ENCODE measurements around the gene DNAJC5.
A peak's percentile ranks its signal among the peaks of the same experiment; 100 is the strongest.

The DNAJC5 gene

DNA sequence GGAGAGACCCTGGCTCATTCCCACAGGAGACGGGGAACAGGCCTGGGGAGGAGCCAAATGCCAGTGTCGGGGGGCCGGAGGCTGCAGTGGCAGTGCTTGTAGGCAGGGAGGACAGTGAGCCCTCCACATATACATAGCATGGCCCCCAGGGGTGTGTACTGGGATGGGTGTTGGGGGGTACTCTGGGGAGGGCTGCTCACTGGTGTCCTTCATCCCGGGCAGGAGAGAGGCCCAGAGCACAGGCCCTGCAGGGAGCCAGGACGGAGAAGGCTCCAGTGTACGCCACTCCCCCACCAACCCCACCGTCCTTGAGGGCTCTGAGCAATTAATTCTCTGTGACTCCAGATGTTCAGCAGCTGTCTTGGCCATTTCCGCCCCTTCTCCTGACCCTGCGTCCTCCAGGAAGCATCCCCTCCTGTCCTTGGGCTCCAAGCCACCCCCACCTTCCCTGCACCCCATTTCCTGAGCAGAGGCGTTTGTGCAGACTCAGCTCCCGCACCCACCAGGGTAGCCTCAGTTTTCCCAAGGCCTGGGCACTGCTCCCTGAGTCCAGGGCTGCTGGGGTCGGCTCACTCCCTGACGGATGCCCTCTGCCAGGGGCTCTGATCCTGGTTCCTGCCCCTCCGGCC is 37.0 kb upstream of the DNAJC5 start:
- peak; percentile 76 for DNase-seq (ENCODE audit: low read depth)
- TF ChIP-seq, protein P1, sequence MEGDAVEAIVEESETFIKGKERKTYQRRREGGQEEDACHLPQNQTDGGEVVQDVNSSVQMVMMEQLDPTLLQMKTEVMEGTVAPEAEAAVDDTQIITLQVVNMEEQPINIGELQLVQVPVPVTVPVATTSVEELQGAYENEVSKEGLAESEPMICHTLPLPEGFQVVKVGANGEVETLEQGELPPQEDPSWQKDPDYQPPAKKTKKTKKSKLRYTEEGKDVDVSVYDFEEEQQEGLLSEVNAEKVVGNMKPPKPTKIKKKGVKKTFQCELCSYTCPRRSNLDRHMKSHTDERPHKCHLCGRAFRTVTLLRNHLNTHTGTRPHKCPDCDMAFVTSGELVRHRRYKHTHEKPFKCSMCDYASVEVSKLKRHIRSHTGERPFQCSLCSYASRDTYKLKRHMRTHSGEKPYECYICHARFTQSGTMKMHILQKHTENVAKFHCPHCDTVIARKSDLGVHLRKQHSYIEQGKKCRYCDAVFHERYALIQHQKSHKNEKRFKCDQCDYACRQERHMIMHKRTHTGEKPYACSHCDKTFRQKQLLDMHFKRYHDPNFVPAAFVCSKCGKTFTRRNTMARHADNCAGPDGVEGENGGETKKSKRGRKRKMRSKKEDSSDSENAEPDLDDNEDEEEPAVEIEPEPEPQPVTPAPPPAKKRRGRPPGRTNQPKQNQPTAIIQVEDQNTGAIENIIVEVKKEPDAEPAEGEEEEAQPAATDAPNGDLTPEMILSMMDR (conservative IDR thresholded peaks at IDR 0.05; ENCODE audit: low read depth, low read length), result no peak
- no peak overlapping the region for H3K4me3 ChIP-seq (ENCODE audit: low read depth, low read length)

GRCh38 chr20:63858393-63859165 is 36.3 kb upstream of the DNAJC5 start:
- peak overlapping the region; percentile 8 for H3K4me3 ChIP-seq (ENCODE audit: low read depth, low read length)
- peak; percentile 94 for DNase-seq (ENCODE audit: low read depth)
- TF ChIP-seq, protein P1 (conservative IDR thresholded peaks at IDR 0.05; ENCODE audit: low read depth, low read length), result peak; percentile 79

DNA sequence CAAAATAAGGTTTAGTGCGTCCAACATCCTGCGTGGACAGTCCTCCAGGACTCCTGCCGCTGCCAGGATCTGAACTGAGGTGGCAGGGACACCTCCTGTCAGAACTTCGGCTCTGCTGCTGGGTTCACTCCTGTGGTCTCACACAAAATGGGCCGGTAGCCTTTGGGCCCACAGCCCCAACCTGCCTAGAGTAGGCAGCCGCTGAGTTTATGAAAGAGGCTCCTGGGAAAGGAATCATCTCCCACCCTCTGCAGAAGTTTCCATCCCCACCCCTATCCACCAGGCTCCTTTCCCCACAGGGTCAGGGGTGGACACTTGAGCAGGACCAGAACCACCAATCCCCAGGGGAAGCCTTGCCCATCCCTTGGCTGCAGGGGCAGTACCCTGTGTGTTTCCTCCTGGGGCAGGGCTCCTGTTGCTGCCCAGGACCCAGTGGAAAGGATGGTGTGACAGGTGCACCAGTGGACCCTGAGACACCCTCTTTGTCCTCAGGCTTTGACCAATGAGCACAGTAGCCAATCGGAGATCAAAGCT is 35.7 kb upstream of the DNAJC5 start:
- DNase-seq (ENCODE audit: low read depth), result no peak
- no peak overlapping the region for H3K4me3 ChIP-seq (ENCODE audit: low read depth, low read length)
- TF ChIP-seq, protein P1 (conservative IDR thresholded peaks at IDR 0.05; ENCODE audit: low read depth, low read length), result no peak

DNA sequence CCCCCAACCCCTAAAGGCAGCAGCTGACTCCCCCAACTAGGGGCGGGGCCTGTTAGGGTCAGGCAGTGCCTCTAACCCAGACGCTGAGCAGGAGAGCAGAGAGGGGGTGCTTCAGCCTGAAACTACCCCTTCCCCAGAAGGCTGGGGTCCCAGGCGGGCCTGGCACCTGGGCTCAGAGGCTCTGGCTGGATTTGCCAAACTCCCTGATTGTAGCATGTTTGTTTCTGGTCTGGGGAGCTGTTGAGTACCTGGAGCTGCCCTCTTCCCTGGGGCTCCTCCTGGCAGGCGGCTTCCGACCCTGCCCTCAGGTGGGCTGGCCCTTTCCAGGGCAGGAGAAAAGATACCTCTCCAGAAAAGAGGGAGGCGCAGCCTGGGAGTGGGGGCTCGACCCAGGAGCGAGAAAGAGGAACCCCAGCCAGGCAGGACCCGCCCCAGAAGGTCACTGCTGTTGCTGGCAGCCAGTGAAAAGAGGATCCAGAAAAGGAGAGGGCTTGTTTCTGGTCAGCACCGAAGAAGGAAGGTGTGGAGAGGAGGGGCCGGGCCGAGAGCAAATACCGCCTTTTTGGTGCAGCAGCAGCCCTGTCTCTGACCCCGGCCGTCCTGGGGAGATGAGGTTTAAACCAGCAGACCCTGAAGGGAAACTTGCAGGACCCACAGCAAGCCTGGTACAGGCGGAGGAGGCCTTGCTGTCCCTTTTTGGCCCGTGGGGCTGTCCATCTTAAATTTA is 34.4 kb upstream of the DNAJC5 start:
- TF ChIP-seq, protein P1 (conservative IDR thresholded peaks at IDR 0.05; ENCODE audit: low read depth, low read length), result no peak
- DNase-seq (ENCODE audit: low read depth), result no peak
- no peak overlapping the region for H3K4me3 ChIP-seq (ENCODE audit: low read depth, low read length)

DNA sequence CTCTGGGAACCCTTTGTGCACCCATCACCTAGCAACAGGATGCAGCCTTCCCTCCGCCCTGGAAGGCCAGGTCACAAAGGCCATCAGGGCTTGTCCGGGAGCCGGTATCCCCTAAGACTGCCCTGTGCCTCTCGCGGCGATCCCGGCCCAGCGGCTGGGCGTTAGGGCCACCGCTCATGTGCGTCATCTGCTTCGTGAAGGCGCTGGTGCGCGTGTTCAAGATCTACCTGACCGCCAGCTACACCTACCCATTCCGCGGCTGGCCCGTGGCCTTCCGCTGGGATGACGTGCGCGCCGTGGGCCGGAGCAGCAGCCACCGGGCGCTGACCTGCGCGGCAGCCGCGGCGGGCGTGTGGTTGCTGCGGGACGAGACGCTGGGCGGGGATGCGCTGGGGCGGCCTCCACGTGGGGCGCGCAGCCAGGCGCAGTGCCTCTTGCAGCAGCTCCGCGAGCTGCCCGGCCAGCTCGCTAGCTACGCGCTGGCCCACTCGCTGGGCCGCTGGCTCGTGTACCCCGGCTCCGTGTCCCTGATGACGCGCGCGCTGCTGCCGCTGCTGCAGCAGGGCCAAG is 33.5 kb upstream of the DNAJC5 start, which contains the start of gene ABHD16B:
TSS of gene ABHD16B (plus strand) at position 134 of the 570 bp plus-strand sequence. CDS start at position 177, 43 bp downstream.
- TF ChIP-seq, protein P1 (conservative IDR thresholded peaks at IDR 0.05; ENCODE audit: low read depth, low read length), result no peak
- no peak within 1 kb of the TSS for H3K4me3 ChIP-seq (ENCODE audit: low read depth, low read length)
- DNase-seq (ENCODE audit: low read depth), result no peak

- DNase-seq (ENCODE audit: low read depth), result no peak
- TF ChIP-seq, protein P1 (conservative IDR thresholded peaks at IDR 0.05; ENCODE audit: low read depth, low read length), result no peak
- H3K4me3 ChIP-seq (ENCODE audit: low read depth, low read length), result no peak overlapping the region
These were observed 32.7 kb upstream of the DNAJC5 start for GRCh38 chr20:63861981-63862901.
